Measurements from ENCODE around the gene TRMT61B. TPM values are rescaled to one million over a fixed set of nuclear protein-coding genes. Genes with fewer than 3 reads are reported as not detected.

Gene TRMT61B
- total and polyA plus RNA-seq, 9 of the 15 experiments (the other 6 are each of a cell fraction or from before 2014, with no cell fraction given): 13.2 to 28.3 (median 19.5) TPM

- no peak for TF ChIP-seq ZBTB43 (CRISPR knock-in tag; IDR thresholded peaks at IDR 0.05)
- TF ChIP-seq MTA1 (IDR thresholded peaks at IDR 0.05; ENCODE audit: borderline replicate concordance): peak; percentile 96
- TF ChIP-seq FOXA1 (IDR thresholded peaks at IDR 0.05; ENCODE audit: borderline replicate concordance): no peak
- no peak for TF ChIP-seq ZC3H11A (IDR thresholded peaks at IDR 0.05; ENCODE audit: low read depth, low read length)
- TF ChIP-seq ZSCAN32 (CRISPR knock-in tag; IDR thresholded peaks at IDR 0.05): no peak
- TF ChIP-seq HCFC1 (IDR thresholded peaks at IDR 0.05; ENCODE audit: low read depth, low read length): peak; percentile 80
- TF ChIP-seq ATF2 (CRISPR knock-in tag; IDR thresholded peaks at IDR 0.05): no peak
- no peak for TF ChIP-seq TSC22D4 (tag; IDR thresholded peaks at IDR 0.05)
- no peak for TF ChIP-seq ZNF778 (CRISPR knock-in tag; IDR thresholded peaks at IDR 0.05)
- TF ChIP-seq, protein P1, sequence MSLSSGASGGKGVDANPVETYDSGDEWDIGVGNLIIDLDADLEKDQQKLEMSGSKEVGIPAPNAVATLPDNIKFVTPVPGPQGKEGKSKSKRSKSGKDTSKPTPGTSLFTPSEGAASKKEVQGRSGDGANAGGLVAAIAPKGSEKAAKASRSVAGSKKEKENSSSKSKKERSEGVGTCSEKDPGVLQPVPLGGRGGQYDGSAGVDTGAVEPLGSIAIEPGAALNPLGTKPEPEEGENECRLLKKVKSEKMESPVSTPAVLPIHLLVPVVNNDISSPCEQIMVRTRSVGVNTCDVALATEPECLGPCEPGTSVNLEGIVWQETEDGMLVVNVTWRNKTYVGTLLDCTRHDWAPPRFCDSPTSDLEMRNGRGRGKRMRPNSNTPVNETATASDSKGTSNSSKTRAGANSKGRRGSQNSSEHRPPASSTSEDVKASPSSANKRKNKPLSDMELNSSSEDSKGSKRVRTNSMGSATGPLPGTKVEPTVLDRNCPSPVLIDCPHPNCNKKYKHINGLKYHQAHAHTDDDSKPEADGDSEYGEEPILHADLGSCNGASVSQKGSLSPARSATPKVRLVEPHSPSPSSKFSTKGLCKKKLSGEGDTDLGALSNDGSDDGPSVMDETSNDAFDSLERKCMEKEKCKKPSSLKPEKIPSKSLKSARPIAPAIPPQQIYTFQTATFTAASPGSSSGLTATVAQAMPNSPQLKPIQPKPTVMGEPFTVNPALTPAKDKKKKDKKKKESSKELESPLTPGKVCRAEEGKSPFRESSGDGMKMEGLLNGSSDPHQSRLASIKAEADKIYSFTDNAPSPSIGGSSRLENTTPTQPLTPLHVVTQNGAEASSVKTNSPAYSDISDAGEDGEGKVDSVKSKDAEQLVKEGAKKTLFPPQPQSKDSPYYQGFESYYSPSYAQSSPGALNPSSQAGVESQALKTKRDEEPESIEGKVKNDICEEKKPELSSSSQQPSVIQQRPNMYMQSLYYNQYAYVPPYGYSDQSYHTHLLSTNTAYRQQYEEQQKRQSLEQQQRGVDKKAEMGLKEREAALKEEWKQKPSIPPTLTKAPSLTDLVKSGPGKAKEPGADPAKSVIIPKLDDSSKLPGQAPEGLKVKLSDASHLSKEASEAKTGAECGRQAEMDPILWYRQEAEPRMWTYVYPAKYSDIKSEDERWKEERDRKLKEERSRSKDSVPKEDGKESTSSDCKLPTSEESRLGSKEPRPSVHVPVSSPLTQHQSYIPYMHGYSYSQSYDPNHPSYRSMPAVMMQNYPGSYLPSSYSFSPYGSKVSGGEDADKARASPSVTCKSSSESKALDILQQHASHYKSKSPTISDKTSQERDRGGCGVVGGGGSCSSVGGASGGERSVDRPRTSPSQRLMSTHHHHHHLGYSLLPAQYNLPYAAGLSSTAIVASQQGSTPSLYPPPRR (CRISPR knock-in tag; IDR thresholded peaks at IDR 0.05; ENCODE audit: borderline replicate concordance): no peak
- no peak for TF ChIP-seq POLR3G (IDR thresholded peaks at IDR 0.05; ENCODE audit: extremely low read depth, insufficient read length, insufficient replicate concordance)
- TF ChIP-seq, protein P2, sequence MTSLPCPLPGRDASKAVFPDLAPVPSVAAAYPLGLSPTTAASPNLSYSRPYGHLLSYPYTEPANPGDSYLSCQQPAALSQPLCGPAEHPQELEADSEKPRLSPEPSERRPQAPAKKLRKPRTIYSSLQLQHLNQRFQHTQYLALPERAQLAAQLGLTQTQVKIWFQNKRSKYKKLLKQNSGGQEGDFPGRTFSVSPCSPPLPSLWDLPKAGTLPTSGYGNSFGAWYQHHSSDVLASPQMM (CRISPR knock-in tag; IDR thresholded peaks at IDR 0.05): no peak
- no peak for TF ChIP-seq RAD21 (CRISPR knock-in tag; conservative IDR thresholded peaks at IDR 0.05 in 1 of 2, IDR thresholded peaks at IDR 0.05 in 1 of 2)
- no peak for TF ChIP-seq ZSCAN29 (IDR thresholded peaks at IDR 0.05)
- TF ChIP-seq ZNF408 (CRISPR knock-in tag; IDR thresholded peaks at IDR 0.05; ENCODE audit: low read depth): no peak
- TF ChIP-seq ZC3H8 (IDR thresholded peaks at IDR 0.05): no peak
- TF ChIP-seq ASH1L (IDR thresholded peaks at IDR 0.05; ENCODE audit: borderline replicate concordance, low read depth, partially characterized antibody): no peak
Measured at GRCh38 chr2:28894470-28895188, 24.5 kb upstream of the TRMT61B start, which contains the start of gene WDR43 (continued).
